Neural progenitor cell (in vitro differentiated cells): ENCODE measurements around the gene GFAP.

ENCODE experiments used
- EZH2 ChIP-seq: fragments of 200-600 bp; sonication (generic); IDR thresholded peaks from 2 replicates; pipeline ENCODE4 v1.6.1; 2017; ENCODE audit warnings: antibody characterized with exemption, mild to moderate bottlenecking, moderate library complexity
- EZH2phosphoT487 ChIP-seq: fragments of 200-600 bp; sonication (generic); IDR thresholded peaks from 2 replicates; pipeline ENCODE4 v1.6.1; 2017; ENCODE audit warnings: antibody characterized with exemption
- TF ChIP-seq, protein P1 (sequence below): fragments of 200-600 bp; sonication (generic); IDR thresholded peaks from 2 replicates; pipeline ENCODE4 v1.5.1; 2017; ENCODE audit warnings: antibody characterized with exemption, mild to moderate bottlenecking

DNA sequence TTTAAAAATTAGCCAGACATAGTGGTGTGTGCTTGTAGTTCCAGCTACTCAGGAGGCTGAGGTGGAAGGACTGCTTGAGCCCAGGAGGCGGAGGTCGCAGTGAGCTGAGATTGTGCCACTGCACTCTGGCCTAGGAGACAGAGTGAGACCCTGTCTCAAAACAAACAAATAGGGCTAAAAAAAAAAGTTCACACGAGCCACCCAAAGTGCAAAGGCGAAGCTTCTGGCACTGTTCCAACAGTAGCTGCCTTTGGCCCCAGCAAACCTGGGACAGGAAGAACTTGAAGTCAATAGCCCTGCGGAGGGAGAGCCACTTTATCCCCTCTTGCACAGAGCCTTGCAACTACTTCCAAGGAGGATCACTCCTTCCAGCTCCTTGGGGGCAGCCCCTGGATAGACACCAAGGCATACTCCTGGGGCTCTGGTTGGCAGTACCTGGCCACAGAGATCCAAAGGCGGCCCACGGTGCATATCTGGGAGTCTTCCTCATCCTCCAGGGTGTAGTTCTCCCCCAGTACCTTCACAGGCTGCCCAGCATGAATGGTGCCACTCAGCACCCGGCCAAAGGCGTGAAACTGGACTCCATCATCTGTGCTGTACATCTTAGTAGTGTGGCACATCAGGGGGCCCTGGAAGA, 52.9 kb downstream of the GFAP start:
- TF ChIP-seq, protein P1, sequence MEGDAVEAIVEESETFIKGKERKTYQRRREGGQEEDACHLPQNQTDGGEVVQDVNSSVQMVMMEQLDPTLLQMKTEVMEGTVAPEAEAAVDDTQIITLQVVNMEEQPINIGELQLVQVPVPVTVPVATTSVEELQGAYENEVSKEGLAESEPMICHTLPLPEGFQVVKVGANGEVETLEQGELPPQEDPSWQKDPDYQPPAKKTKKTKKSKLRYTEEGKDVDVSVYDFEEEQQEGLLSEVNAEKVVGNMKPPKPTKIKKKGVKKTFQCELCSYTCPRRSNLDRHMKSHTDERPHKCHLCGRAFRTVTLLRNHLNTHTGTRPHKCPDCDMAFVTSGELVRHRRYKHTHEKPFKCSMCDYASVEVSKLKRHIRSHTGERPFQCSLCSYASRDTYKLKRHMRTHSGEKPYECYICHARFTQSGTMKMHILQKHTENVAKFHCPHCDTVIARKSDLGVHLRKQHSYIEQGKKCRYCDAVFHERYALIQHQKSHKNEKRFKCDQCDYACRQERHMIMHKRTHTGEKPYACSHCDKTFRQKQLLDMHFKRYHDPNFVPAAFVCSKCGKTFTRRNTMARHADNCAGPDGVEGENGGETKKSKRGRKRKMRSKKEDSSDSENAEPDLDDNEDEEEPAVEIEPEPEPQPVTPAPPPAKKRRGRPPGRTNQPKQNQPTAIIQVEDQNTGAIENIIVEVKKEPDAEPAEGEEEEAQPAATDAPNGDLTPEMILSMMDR: no peak
- TF ChIP-seq EZH2phosphoT487 (no peak), EZH2 (no peak)
